BLaER1 treated with 17β-estradiol and CSF1 and Interleukin-3, amounts not matched to agents 10 nM and 100 nM (cell line): ENCODE measurements around the gene SHOX.
"Not testable (repeated sequence)": the region's sequence is repeated elsewhere in the genome, so short reads cannot be mapped to it uniquely, and the experiment has no call there.

ENCODE experiments used
- H3K27ac ChIP-seq, 11 experiments: shearing (Covaris generic); formaldehyde crosslinking; 2 replicates each; pipeline ENCODE4 v1.8.1; 2022
- H3K27me3 ChIP-seq, 11 experiments: shearing (Covaris generic); formaldehyde crosslinking; 2 replicates each; pipeline ENCODE4 v1.8.1; 2022
- H3K36me3 ChIP-seq, 11 experiments: shearing (Covaris generic); formaldehyde crosslinking; 2 replicates each; pipeline ENCODE4 v1.8.1; 2022
- H3K4me1 ChIP-seq, 10 experiments: shearing (Covaris generic); formaldehyde crosslinking; 2 replicates each; pipeline ENCODE4 v1.8.1; 2022
- H3K4me2 ChIP-seq, 11 experiments: shearing (Covaris generic); formaldehyde crosslinking; 2 replicates each; pipeline ENCODE4 v1.8.1; 2022
- H3K4me3 ChIP-seq, 10 experiments: shearing (Covaris generic); formaldehyde crosslinking; 2 replicates each; pipeline ENCODE4 v1.8.1; 2022
- H3K9ac ChIP-seq, 11 experiments: shearing (Covaris generic); formaldehyde crosslinking; 2 replicates each; pipeline ENCODE4 v1.8.1; 2022
- H3K9me3 ChIP-seq, 11 experiments: shearing (Covaris generic); formaldehyde crosslinking; replicated peaks in 1 of 11; 2 replicates each; pipeline ENCODE4 v1.8.1; 2022
- H4K20me1 ChIP-seq, 11 experiments: shearing (Covaris generic); formaldehyde crosslinking; 2 replicates each; pipeline ENCODE4 v1.8.1; 2022
- Cebpa-rat ChIP-seq, 11 experiments: shearing (Covaris generic); IDR thresholded peaks; 2 replicates each; pipeline ENCODE4 v1.8.1; 2022

The SHOX gene

DNA sequence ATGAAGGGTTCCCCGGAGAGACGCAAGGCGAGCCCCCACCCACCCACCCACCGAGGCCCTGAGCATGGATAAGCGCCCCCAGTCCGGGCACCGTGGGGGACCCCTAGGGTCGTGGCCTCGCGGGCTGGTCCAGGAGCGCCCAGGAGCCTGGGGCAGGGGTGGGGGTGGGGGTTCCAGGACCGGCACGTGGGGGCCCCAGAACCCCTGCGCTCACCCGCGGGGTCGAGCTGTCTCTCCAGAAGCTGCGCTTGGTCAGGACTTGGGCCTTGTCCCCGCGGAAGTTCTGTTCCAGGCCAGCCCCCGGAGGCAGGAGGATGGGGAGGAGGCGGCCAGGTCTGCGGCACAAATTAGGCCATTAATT lies 11.2 kb upstream of the SHOX start:
- no peak overlapping the region for H3K4me2 ChIP-seq

DNA sequence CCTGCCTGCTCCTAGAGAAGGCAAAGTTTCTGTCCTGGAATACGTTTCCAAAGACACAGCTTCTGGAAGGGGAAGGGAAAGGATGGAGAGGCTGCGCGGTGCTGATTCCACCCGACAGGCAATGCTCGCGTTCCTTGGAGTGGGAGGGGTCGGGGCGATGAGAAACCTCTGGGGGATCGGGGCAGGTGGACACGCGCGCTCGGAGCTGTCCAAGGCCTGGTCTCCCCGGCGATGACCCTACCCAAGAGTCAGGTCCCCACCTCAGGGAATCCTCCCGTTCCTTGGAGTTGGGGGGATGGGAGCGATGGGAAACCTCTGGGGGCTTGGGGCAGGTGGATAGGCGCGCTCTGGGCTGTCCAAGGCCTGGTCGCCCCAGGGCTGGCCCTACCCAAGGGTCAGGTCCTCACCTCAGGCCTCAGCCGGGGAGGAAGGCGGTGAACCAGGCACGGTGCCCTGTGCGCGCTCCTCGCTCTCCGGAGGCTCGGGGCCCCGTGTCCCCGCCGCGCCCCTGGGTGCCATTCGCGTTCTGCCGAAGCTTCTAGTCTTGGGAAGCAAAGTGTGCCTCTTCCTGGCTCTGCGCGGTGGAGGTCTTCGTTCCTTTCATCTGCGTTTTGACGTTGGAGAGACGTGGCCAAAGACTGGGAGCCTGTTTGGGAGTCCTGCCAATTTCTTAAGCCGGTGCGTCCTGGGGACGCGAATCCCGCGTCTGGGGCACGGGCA lies 10.6 kb upstream of the SHOX start:
- TF ChIP-seq Cebpa-rat (IDR thresholded peaks at IDR 0.05): no peak
- Histone ChIP-seq H3K9ac (no peak overlapping the region), H3K27ac (no peak overlapping the region), H3K27me3 (peaks cover 49 to 61% (median 52%) of the 10 kb centered on the region in 11 experiments), H3K9me3 (peaks cover 0 to 9% (median 5%) of the 10 kb centered on the region in 11 experiments; a peak in 4 of 22 replicates), H3K4me3 (no peak overlapping the region), H3K4me1 (no peaks in the 10 kb centered on the region), H3K36me3 (no peaks in the 10 kb centered on the region), H4K20me1 (no peaks in the 10 kb centered on the region; a peak in 4 of 22 replicates), H3K4me2 (no peak overlapping the region)

More for the DNA sequence above, 11.2 kb upstream of the SHOX start:
- H3K4me3 ChIP-seq: no peak overlapping the region
- peaks cover 46 to 56% (median 48%) of the 10 kb centered on the region in 11 experiments for H3K27me3 ChIP-seq
- H4K20me1 ChIP-seq: no peaks in the 10 kb centered on the region; a peak in 4 of 22 replicates
- no peak for TF ChIP-seq Cebpa-rat (IDR thresholded peaks at IDR 0.05)
- no peaks in the 10 kb centered on the region for H3K4me1 ChIP-seq
- no peaks in the 10 kb centered on the region for H3K36me3 ChIP-seq
- no peak overlapping the region for H3K9ac ChIP-seq
- no peak overlapping the region for H3K27ac ChIP-seq
- H3K9me3 ChIP-seq: peaks cover 0 to 9% (median 5%) of the 10 kb centered on the region in 11 experiments; a peak in 4 of 22 replicates

DNA sequence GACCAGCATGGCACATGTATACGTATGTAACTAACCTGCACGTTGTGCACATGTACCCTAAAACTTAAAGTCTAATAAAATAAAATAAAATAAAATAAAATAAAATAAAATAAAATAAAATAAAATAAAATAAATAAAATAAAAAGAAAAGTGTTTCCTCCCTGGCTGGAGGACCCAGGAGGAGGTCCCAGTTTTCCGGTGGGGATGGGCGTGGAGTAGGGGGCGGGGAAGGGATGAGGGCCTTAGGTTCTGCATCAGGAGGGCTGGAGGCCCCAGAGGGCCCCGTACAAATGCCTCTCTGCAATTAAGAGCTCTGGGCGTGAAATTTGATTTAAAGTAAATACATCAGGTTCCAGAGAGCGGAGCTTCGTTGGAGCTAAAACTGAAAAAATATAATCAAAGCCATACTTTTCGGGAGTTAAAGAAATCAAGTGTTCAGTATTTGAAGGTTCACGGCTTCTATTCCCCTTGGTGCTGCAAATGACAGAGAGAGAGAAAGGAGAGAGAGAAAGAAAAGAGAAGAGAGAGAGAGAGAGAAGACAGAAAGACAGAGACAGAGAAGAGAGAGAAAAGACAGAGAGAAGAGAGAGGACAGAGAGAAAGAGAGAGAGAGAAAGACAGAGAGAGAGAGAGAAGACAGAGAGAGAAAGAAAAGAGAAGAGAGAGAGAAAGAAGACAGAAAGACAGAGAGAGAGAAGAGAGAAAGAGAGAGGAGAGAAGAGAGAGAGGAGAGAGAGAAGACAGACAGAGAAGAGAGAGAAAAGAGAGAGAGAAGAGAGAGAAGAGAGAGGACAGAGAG lies 8.7 kb upstream of the SHOX start:
- Histone ChIP-seq H3K9me3 (peaks cover 0 to 9% (median 5%) of the 10 kb centered on the region in 11 experiments; a peak in 4 of 22 replicates), H3K9ac (no peak overlapping the region), H3K4me2 (no peak overlapping the region), H3K4me1 (no peaks in the 10 kb centered on the region), H3K27ac (no peak overlapping the region), H4K20me1 (peaks cover 0 to under 1% (median 0%) of the 10 kb centered on the region in 11 experiments; a peak in 5 of 22 replicates), H3K4me3 (no peak overlapping the region), H3K36me3 (no peaks in the 10 kb centered on the region), H3K27me3 (peaks cover 59 to 76% (median 65%) of the 10 kb centered on the region in 11 experiments)
- TF ChIP-seq Cebpa-rat (IDR thresholded peaks at IDR 0.05): no peak

DNA sequence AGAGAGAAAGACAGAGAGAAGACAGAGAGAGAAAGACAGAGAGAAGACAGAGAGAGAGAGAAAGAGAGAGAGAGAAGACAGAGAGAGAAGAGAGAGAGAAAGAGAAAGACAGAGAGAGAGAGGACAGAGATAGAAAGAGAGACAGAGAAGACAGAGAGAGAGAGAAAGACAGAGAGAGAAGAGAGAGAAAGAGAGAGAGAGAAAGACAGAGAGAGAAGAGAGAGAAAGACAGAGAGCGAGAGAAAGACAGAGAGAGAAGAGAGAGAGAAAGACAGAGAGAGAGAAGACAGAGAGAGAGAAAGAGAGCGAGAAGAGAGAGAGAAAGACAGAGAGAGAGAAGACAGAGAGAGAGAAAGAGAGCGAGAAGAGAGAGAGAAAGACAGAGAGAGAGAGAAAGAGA lies 7.8 kb upstream of the SHOX start:
- not testable (repeated sequence) for H3K4me2 ChIP-seq, H3K27ac ChIP-seq, H4K20me1 ChIP-seq, H3K4me3 ChIP-seq, H3K4me1 ChIP-seq, H3K36me3 ChIP-seq, H3K9ac ChIP-seq, H3K9me3 ChIP-seq
- H3K27me3 ChIP-seq: peaks cover 68 to 85% (median 74%) of the 10 kb centered on the region in 11 experiments

DNA sequence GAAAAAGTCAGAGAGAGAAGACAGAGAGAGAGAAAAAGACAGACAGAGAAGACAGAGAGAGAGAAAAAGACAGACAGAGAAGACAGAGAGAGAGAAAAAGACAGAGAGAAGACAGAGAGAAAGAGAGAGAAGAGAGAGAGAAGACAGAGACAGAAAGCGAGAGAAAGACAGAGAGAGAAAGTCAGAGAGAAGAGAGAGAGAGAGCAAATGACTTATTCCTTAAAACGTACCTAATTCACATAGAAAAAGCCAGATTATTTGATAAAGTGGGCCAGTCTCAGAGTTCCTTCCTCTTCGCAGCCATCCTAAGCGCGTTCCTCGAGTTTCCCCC lies 7.4 kb upstream of the SHOX start:
- no peak overlapping the region for H3K4me3 ChIP-seq
- H3K27ac ChIP-seq: no peak overlapping the region

DNA sequence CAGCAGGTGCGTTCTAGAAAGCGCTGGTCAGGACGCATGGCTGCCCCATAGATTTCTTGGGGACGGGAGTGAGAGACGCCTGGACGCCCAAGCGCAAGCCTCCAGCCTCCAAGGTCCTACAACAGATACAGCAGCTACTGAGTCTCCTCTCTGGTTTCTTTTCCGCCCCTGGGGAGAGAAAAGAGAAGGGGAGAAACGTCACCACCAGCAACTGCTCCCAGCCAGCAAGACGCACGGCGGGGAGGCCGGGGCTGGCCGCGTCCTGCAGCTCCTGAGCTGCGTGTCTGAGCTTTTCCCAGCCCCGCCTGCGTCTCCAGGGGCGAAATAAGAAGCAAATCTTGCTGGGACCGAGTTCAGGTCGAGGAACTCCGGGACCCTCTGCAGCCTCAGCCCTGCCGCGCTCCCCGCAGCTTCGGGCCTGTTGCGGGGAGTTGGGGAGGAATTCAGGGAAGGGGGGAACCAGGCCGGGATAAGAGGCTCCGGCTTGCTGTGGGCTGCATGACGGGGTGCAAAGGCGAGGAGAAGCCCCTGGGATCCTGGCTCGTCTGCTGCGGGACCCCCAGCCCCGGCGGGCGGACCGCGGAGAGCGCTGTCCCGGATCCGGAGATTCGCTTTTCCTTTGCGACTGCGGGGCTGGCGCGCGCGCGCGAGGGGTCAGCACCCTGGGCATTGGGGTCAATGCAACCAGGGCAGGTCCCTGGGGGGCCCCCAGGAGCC lies 6.8 kb upstream of the SHOX start:
- Histone ChIP-seq H4K20me1 (peaks cover 0 to 9% (median 0%) of the 10 kb centered on the region in 11 experiments; a peak in 6 of 22 replicates), H3K27me3 (peaks cover 72 to 89% (median 80%) of the 10 kb centered on the region in 11 experiments), H3K9ac (no peak overlapping the region), H3K4me2 (no peak overlapping the region), H3K4me3 (no peak overlapping the region), H3K27ac (no peak overlapping the region), H3K4me1 (peaks cover 0 to 12% (median 9%) of the 10 kb centered on the region in 10 experiments; a peak in 13 of 20 replicates), H3K9me3 (peaks cover 0 to 9% (median 5%) of the 10 kb centered on the region in 11 experiments; a peak in 4 of 22 replicates), H3K36me3 (no peaks in the 10 kb centered on the region)
- TF ChIP-seq Cebpa-rat (IDR thresholded peaks at IDR 0.05): no peak

More for the DNA sequence above, 7.4 kb upstream of the SHOX start:
- Histone ChIP-seq H3K4me2 (no peak overlapping the region), H3K36me3 (no peaks in the 10 kb centered on the region), H3K9me3 (peaks cover 0 to 9% (median 5%) of the 10 kb centered on the region in 11 experiments; a peak in 4 of 22 replicates), H3K9ac (no peak overlapping the region), H3K27me3 (peaks cover 72 to 90% (median 78%) of the 10 kb centered on the region in 11 experiments), H3K4me1 (peaks cover 0 to 12% (median 9%) of the 10 kb centered on the region in 10 experiments; a peak in 13 of 20 replicates), H4K20me1 (peaks cover 0 to 9% (median 0%) of the 10 kb centered on the region in 11 experiments; a peak in 6 of 22 replicates)
- no peak for TF ChIP-seq Cebpa-rat (IDR thresholded peaks at IDR 0.05)

DNA sequence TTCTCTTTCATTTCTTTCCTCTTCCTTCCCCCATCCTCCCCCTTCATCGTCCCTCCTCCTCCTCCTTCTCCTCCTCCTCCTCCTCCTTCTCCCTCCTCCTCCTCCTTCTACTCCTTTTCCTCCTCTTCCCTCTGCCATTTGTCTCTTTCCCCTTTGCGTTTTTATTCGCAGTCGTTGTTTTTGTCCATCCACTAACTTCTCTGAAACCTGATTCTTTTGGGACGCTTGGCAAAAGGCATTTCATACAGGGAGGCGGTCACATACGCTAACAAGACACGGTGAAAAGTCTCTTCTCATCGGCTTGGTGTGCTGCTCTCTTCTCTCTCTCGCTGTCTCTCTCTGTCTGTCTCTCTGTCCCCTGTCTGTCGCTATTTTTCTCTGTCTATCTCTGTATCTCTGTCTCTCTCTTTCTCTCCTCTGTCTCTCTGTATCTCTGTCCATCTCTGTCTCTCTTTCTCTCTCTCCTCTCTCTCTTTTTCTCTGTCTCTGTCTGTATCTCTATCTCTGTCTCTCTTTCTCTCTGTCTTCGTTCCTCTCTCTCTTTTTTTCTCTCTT lies 5.4 kb upstream of the SHOX start:
- TF ChIP-seq Cebpa-rat (IDR thresholded peaks at IDR 0.05): no peak
- Histone ChIP-seq H3K27ac (no peak overlapping the region), H3K9ac (no peak overlapping the region), H3K4me3 (no peak overlapping the region), H3K27me3 (peaks cover 78 to 92% (median 87%) of the 10 kb centered on the region in 11 experiments), H3K36me3 (no peaks in the 10 kb centered on the region), H3K4me2 (no peak overlapping the region), H3K9me3 (peaks cover 9 to 20% (median 14%) of the 10 kb centered on the region in 11 experiments), H4K20me1 (peaks cover 0 to 9% (median 0%) of the 10 kb centered on the region in 11 experiments; a peak in 6 of 22 replicates), H3K4me1 (peaks cover 0 to 12% (median 9%) of the 10 kb centered on the region in 10 experiments; a peak in 13 of 20 replicates)

DNA sequence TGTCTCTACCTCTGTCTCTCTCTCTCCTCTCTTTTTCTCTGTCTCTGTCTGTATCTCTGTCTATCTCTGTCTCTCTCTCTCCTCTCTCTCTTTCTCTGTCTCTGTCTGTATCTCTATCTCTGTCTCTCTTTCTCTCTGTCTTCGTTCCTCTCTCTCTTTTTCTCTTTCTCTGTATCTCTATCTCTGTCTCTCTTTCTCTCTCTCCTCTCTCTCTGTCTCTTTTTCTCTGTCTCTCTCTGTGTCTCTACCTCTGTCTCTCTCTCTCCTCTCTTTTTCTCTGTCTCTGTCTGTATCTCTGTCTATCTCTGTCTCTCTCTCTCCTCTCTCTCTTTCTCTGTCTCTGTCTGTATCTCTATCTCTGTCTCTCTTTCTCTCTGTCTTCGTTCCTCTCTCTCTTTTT lies 4.5 kb upstream of the SHOX start:
- Histone ChIP-seq H3K4me1 (peaks cover 0 to 12% (median 9%) of the 10 kb centered on the region in 10 experiments; a peak in 13 of 20 replicates), H3K9me3 (peaks cover 17 to 28% (median 23%) of the 10 kb centered on the region in 11 experiments), H3K27me3 (peaks cover 78 to 92% (median 87%) of the 10 kb centered on the region in 11 experiments)
- H3K36me3 ChIP-seq, H3K4me3 ChIP-seq, H4K20me1 ChIP-seq, H3K4me2 ChIP-seq, H3K27ac ChIP-seq, H3K9ac ChIP-seq: not testable (repeated sequence)
